ENCODE data around the gene COX8C. TPM values are rescaled to one million over a fixed set of nuclear protein-coding genes. Genes with fewer than 3 reads are reported as not detected.

COX8C gene
- total and polyA plus RNA-seq, 9 of the 15 experiments (the other 6 are each of a cell fraction or from before 2014, with no cell fraction given) = not detected

DNA sequence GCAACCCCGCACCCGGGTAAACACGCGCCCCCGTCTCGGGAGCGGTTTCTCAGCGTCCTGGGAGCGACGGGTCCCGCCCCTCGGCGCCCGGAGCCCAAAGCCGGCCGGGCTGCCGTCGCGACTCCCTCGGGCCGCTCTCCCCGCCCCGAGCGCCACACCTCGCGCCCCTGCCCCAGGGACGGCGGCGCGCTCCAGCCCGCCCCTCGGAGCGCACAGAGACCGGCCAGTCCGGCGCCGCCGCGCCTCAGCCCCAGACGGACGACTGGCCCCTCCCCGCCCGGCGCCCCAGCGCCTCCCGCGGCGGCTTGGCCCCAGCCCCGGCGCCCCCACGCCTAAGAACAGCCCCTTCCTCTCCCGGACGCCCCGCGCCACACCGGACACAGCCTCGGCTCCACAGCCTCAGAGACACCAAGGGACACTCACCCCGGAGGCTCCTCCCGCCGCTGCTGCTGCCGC, 14.6 kb upstream of the COX8C start:
- POLR2A ChIA-PET = interaction anchor here (1.4 kb wide), 1 partner anchor 10 kb away, joined by 5 read pairs; no protein-coding TSS in a partner anchor
- TF ChIP-seq C11orf30 (IDR thresholded peaks at IDR 0.05; ENCODE audit: low read depth) = no peak
- TF ChIP-seq, protein P1, sequence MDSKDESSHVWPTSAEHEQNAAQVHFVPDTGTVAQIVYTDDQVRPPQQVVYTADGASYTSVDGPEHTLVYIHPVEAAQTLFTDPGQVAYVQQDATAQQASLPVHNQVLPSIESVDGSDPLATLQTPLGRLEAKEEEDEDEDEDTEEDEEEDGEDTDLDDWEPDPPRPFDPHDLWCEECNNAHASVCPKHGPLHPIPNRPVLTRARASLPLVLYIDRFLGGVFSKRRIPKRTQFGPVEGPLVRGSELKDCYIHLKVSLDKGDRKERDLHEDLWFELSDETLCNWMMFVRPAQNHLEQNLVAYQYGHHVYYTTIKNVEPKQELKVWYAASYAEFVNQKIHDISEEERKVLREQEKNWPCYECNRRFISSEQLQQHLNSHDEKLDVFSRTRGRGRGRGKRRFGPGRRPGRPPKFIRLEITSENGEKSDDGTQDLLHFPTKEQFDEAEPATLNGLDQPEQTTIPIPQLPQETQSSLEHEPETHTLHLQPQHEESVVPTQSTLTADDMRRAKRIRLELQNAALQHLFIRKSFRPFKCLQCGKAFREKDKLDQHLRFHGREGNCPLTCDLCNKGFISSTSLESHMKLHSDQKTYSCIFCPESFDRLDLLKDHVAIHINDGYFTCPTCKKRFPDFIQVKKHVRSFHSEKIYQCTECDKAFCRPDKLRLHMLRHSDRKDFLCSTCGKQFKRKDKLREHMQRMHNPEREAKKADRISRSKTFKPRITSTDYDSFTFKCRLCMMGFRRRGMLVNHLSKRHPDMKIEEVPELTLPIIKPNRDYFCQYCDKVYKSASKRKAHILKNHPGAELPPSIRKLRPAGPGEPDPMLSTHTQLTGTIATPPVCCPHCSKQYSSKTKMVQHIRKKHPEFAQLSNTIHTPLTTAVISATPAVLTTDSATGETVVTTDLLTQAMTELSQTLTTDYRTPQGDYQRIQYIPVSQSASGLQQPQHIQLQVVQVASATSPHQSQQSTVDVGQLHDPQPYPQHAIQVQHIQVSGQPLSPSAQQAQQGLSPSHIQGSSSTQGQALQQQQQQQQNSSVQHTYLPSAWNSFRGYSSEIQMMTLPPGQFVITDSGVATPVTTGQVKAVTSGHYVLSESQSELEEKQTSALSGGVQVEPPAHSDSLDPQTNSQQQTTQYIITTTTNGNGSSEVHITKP (IDR thresholded peaks at IDR 0.05; ENCODE audit: partially characterized antibody) = no peak
- no peak for TF ChIP-seq NFRKB (IDR thresholded peaks at IDR 0.05; ENCODE audit: low read depth)
- no peak for TF ChIP-seq ZNF444 (CRISPR knock-in tag; IDR thresholded peaks at IDR 0.05)
- TF ChIP-seq MEF2D (tag; conservative IDR thresholded peaks at IDR 0.05; ENCODE audit: low read depth) = no peak
- peak; percentile 59 for TF ChIP-seq CTBP1 (IDR thresholded peaks at IDR 0.05; ENCODE audit: borderline replicate concordance)
- TF ChIP-seq, protein P2, sequence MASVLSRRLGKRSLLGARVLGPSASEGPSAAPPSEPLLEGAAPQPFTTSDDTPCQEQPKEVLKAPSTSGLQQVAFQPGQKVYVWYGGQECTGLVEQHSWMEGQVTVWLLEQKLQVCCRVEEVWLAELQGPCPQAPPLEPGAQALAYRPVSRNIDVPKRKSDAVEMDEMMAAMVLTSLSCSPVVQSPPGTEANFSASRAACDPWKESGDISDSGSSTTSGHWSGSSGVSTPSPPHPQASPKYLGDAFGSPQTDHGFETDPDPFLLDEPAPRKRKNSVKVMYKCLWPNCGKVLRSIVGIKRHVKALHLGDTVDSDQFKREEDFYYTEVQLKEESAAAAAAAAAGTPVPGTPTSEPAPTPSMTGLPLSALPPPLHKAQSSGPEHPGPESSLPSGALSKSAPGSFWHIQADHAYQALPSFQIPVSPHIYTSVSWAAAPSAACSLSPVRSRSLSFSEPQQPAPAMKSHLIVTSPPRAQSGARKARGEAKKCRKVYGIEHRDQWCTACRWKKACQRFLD (CRISPR knock-in tag; IDR thresholded peaks at IDR 0.05) = peak; percentile 49; the same call in 1 of the 2 replicates
- TF ChIP-seq CCNT2 (IDR thresholded peaks at IDR 0.05; ENCODE audit: borderline replicate concordance, extremely low read depth, insufficient read length, low read depth, low read length) = peak; percentile 60
- no peak for TF ChIP-seq ZNF780A (CRISPR knock-in tag; IDR thresholded peaks at IDR 0.05)
- no peak for TF ChIP-seq OTX1 (CRISPR knock-in tag; IDR thresholded peaks at IDR 0.05)
- TF ChIP-seq MYC (IDR thresholded peaks at IDR 0.05; ENCODE audit: low read depth, low read length) = no peak
- no peak for TF ChIP-seq MYC (CRISPR knock-in tag; IDR thresholded peaks at IDR 0.05; ENCODE audit: borderline replicate concordance, low read depth)
- TF ChIP-seq GATAD2B (IDR thresholded peaks at IDR 0.05; ENCODE audit: borderline replicate concordance) = peak; percentile 46; the same call in 1 of the 2 replicates
- TF ChIP-seq PHF8 (IDR thresholded peaks at IDR 0.05; ENCODE audit: borderline replicate concordance, low read length) = no peak
- TF ChIP-seq FOSL1 (tag; conservative IDR thresholded peaks at IDR 0.05) = 0 out of 2 replicates have a peak, but pooled peaks have one; percentile 27
- TF ChIP-seq LCOR (CRISPR knock-in tag; IDR thresholded peaks at IDR 0.05) = no peak
- TF ChIP-seq ZNF75A (CRISPR knock-in tag; IDR thresholded peaks at IDR 0.05) = no peak
- TF ChIP-seq POLR2H (tag; IDR thresholded peaks at IDR 0.05; ENCODE audit: low read depth) = no peak
- TF ChIP-seq XRCC4 (IDR thresholded peaks at IDR 0.05; ENCODE audit: extremely low read depth, insufficient read depth, insufficient read length) = no peak
- no peak for TF ChIP-seq MCM5 (IDR thresholded peaks at IDR 0.05; ENCODE audit: low read depth)

More for the DNA sequence above, 14.6 kb upstream of the COX8C start:
- in situ Hi-C loops (cut with MboI) (no loop called here), intact Hi-C loops (cut with micrococcal nuclease) (loop anchor here (5.0 kb wide), 2 partner anchors 50 to 65 kb away; no protein-coding TSS in a partner anchor)
- Histone ChIP-seq H3K36me3 (ENCODE audit: control insufficient read depth, insufficient read depth, low read length) (no peaks in the 10 kb centered on the region), H3K4me3 (peak overlapping the region; percentile 86), H4K20me1 (replicated peaks; ENCODE audit: control insufficient read depth, insufficient read depth, low read length) (peaks cover 5% of the 10 kb centered on the region; the same call in 1 of the 2 replicates), H3K79me2 (ENCODE audit: control insufficient read depth, insufficient read depth, low read length) (peaks cover 65% of the 10 kb centered on the region), H3K9ac (ENCODE audit: insufficient read depth in 1 of 2, low read depth in 2 of 2, low read length in 2 of 2) (peak overlapping the region; percentile 81 to 93; a peak in 3 of 4 replicates), H3K9me3 (replicated peaks; ENCODE audit: control insufficient read depth, insufficient read depth, low read depth, low read length) (no peaks in the 10 kb centered on the region), H3K27ac (ENCODE audit: extremely low read depth, low read depth, low read length) (peak overlapping the region; percentile 88), H3K9me1 (ENCODE audit: control insufficient read depth, insufficient read depth, low read length) (no peaks in the 10 kb centered on the region), H3K27me3 (ENCODE audit: control insufficient read depth in 2 of 2, insufficient read depth in 2 of 2, low read length in 2 of 2) (no peaks in the 10 kb centered on the region), H3K4me1 (replicated peaks in 1 of 2; ENCODE audit: control insufficient read depth in 2 of 2, insufficient read depth in 2 of 2, low read length in 2 of 2) (peaks cover 0 to 8% of the 10 kb centered on the region in 2 experiments; a peak in 3 of 5 replicates), H2AFZ (ENCODE audit: low read depth, low read length) (peak overlapping the region; percentile 72; the same call in 1 of the 2 replicates), H3K4me2 (ENCODE audit: insufficient read depth, low read length) (peak overlapping the region; percentile 95)
- FAIRE-seq (no peak), DNase-seq (ENCODE audit: extremely low read depth in 1 of 4, low spot score in 3 of 4) (peak; percentile 60 to 71 (median 68)), ATAC-seq (peak; percentile 85)
- CTCF ChIA-PET (ENCODE audit: low intra/inter-chr PET ratio) = interaction anchor here (1.1 kb wide), 1 partner anchor 11 kb away, joined by 3 read pairs; no protein-coding TSS in a partner anchor
- no TSS peak for BruUV-seq (replicated peaks)
- WGBS (ENCODE audit: insufficient coverage, low coverage, missing lambda C conversion rate) = 0% methylated on average over 16 of the region's 61 CpGs
